C4-2B (cell line): Measurements from ENCODE around the gene ZNF532.

Experiments
- H3K27ac ChIP-seq: fragments of 450-650 bp; 2 replicates; pipeline ENCODE4 v1.5.1; 2017
- CTCF ChIP-seq: fragments of 450-650 bp; conservative IDR thresholded peaks from 2 replicates; pipeline ENCODE4 v1.5.1; 2017; ENCODE audit warnings: mild to moderate bottlenecking
- ZFX ChIP-seq: fragments of 450-650 bp; IDR thresholded peaks from 2 replicates; pipeline ENCODE4 v1.6.1; 2017

The ZNF532 gene

DNA sequence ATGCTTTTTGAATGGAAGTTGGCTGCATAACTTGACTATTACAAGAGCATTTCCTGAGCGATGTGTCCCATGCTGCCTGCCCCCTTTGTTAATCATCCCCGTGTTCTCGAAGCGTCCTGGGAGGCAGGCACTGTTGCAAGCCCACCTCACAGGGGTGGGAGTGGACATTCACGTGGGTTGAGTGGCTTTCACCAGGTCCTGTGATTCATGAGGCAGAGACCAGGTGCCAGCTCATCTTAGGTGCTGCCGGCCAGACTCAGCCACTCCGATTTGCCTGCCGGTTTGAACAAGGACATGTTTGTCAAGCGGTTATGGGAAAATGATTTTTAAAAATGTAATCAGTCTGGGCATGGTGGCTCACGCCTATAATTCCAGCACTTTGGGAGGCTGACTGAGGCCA, 112.5 kb downstream of the ZNF532 start:
- H3K27ac ChIP-seq: no peak overlapping the region
- no peak for TF ChIP-seq CTCF
- no peak for TF ChIP-seq ZFX

DNA sequence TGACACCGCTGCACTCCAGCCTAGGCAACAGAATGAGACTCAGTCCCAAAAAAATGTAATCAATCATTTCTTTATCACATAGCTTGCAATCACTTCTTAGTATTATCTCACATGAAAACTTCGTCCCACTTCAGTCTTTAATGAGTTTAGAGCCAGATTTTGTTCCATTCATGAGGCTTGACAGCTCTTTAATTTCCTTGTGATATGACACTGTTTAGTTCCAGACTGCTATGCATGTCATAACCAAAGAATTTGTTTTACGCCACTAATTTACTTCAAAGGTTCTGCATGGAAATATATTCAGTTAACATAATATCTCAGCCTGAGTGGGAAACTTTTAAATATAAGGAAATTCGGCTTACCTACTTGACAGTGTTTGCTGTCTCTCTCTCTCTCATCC, 113.1 kb downstream of the ZNF532 start:
- no peak for TF ChIP-seq CTCF
- TF ChIP-seq ZFX: no peak
- no peak overlapping the region for H3K27ac ChIP-seq

- TF ChIP-seq ZFX (no peak), CTCF (no peak)
- no peak overlapping the region for H3K27ac ChIP-seq
These were observed 114.2 kb downstream of the ZNF532 start for GRCh38 chr18:58978916-58979315.

DNA sequence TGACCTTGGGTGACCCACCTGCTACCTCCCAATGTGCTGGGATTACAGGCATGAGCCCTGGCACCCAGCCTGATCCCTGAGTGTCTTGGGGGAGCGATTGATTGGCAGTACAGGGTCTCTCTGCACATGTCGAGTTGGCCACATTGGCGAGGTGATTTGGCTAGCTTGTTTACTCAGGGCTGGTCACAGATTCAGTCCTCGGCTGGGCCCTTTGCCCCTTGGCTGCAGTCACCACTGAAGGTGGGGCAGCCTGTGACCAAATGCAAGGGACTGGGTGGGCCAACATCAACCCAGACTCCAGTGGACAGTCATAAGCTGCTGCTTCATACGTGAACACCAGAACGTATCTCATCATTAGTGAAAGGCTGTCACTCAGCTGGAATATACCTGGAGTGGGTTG, 114.9 kb downstream of the ZNF532 start:
- no peak overlapping the region for H3K27ac ChIP-seq
- TF ChIP-seq ZFX (no peak), CTCF (no peak)

DNA sequence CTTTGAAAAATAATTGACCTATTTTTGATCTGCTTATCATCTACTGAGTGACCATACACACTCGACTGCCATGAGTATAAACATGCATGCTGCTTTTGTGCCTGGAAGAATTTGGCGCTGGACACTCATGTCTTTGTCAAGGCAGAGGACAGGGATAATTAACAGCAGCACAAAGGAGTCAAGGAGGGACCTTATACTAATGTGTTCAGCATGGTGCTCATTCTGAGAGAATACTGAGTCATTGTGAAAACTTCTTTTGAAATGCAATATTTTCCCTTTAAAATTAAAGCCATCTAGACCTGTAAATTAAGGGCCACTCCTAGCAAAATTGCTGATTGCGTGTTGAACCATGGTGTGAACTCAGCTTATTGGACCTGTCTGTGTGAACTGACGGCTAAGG, 116.3 kb downstream of the ZNF532 start:
- no peak for TF ChIP-seq CTCF
- TF ChIP-seq ZFX: no peak
- H3K27ac ChIP-seq: no peak overlapping the region

DNA sequence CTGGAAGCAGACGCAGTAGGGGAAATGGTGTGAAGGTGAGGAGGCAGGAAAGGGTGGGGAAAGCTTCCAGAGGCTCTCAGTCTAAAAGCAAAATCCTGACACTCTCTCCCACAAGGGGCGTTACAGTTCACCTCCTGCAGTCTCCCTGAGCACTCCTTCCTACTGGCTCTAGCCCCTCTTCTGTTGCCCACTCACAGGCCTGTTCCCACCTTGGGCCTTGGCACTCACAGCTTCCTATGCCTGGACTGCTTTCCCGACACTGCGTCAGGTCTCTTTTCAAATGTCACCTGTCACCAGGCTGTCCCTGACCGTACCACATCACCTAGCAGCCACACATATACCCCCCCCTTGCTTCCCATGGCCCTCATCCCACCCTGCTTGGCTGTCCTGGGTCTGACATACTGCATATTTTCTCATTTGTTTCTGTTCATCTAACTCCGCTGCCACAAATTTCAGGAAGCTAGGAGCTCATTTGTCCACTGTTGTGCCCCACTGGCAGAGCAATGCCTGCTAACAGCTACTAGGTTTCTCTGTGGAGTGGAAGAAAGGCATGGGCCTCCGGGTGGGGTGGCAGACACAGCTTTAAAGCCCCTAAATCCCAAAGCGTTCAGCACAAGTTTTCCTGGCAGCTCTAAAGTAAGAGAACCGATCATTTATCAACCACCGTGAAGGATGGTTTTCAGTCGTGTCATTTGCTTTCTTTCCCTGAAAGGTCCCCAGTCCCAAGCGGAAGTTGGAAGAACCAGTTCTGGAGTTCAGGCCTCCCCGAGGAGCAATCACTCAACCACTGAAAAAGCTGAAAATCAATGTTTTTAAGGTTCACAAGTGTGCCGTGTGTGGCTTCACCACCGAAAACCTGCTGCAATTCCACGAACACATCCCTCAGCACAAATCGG, 118.8 kb downstream of the ZNF532 start:
- H3K27ac ChIP-seq: no peak overlapping the region
- no peak for TF ChIP-seq ZFX
- TF ChIP-seq CTCF: no peak

- H3K27ac ChIP-seq: no peak overlapping the region
- TF ChIP-seq CTCF: no peak
These were observed 123.9 kb downstream of the ZNF532 start for GRCh38 chr18:58988600-58988999.
